HepG2 (cell line): ENCODE results near the gene PDLIM7. TPM values are rescaled to one million over a fixed set of nuclear protein-coding genes. Genes with fewer than 3 reads are reported as not detected.

ENCODE experiments used
- ARID4A ChIP-seq: sonication (generic); formaldehyde crosslinking; IDR thresholded peaks from 2 replicates; pipeline ENCODE4 v1.5.0; 2020; ENCODE audit warnings: mild to moderate bottlenecking, missing genetic modification reagents, borderline replicate concordance
- FOSL1 ChIP-seq: sonication (generic); formaldehyde crosslinking; IDR thresholded peaks from 2 replicates; pipeline ENCODE4 v1.9.0; 2021; ENCODE audit warnings: missing genetic modification reagents, borderline replicate concordance
- HOMEZ ChIP-seq: IDR thresholded peaks from 2 replicates; pipeline ENCODE4 v1.6.1; 2016; ENCODE audit warnings: low read depth
- HOXA3 ChIP-seq: sonication (generic); formaldehyde crosslinking; IDR thresholded peaks from 2 replicates; pipeline ENCODE4 v1.5.0; 2020; ENCODE audit warnings: missing genetic modification reagents
- ISL2 ChIP-seq: sonication (generic); formaldehyde crosslinking; IDR thresholded peaks from 2 replicates; pipeline ENCODE4 v1.5.0; 2020; ENCODE audit warnings: missing genetic modification reagents
- KDM2A ChIP-seq: sonication (generic); formaldehyde crosslinking; IDR thresholded peaks from 2 replicates; pipeline ENCODE4 v1.4.0; 2020; ENCODE audit warnings: low read depth, missing genetic modification reagents, borderline replicate concordance
- NR2F6 ChIP-seq, 2 experiments: IDR thresholded peaks; 2 replicates each; pipeline ENCODE4 v1.6.1; 2016; ENCODE audit warnings: antibody characterized with exemption in 1 of 2, mild to moderate bottlenecking in 1 of 2
- PHF21A ChIP-seq: sonication (generic); formaldehyde crosslinking; IDR thresholded peaks from 2 replicates; pipeline ENCODE4 v1.5.0; 2020; ENCODE audit warnings: mild to moderate bottlenecking, missing genetic modification reagents
- POLR2AphosphoS2 ChIP-seq: IDR thresholded peaks from 2 replicates; pipeline ENCODE4 v1.6.1; 2011; ENCODE audit warnings: low read depth, low read length, improper control_type of control experiment
- PRDM15 ChIP-seq: sonication (generic); formaldehyde crosslinking; IDR thresholded peaks from 2 replicates; pipeline ENCODE4 v1.4.0; 2020; ENCODE audit warnings: missing genetic modification reagents
- RARA ChIP-seq: IDR thresholded peaks from 2 replicates; pipeline ENCODE4 v1.6.1; 2016; ENCODE audit warnings: missing genetic modification reagents, missing compliant biosample characterization
- SOX5 ChIP-seq: IDR thresholded peaks from 2 replicates; pipeline ENCODE4 v1.6.1; 2016; ENCODE audit warnings: borderline replicate concordance
- TBL1XR1 ChIP-seq: fragments of 150-350 bp; IDR thresholded peaks from 2 replicates; pipeline ENCODE4 v1.6.1; 2014; ENCODE audit warnings: borderline replicate concordance, low read length; ENCODE audit not compliant: partially characterized antibody
- ZNF124 ChIP-seq: sonication (generic); formaldehyde crosslinking; IDR thresholded peaks from 2 replicates; pipeline ENCODE4 v1.4.0; 2020; ENCODE audit warnings: missing genetic modification reagents
- ZNF234 ChIP-seq: sonication (generic); formaldehyde crosslinking; conservative IDR thresholded peaks from 2 replicates; pipeline ENCODE4 v1.5.1; 2020; ENCODE audit warnings: mild to moderate bottlenecking, missing genetic modification reagents
- ZNF253 ChIP-seq: sonication (generic); formaldehyde crosslinking; IDR thresholded peaks from 2 replicates; pipeline ENCODE4 v1.8.0; 2022; ENCODE audit warnings: mild to moderate bottlenecking, missing genetic modification reagents, borderline replicate concordance
- polyA plus RNA-seq, 8 experiments: library from polyadenylated mRNA; depleted of rRNA in 3 of 8; stranded (reverse) in 7 of 8; unstranded in 1 of 8; fragments of >200 nt; fragmentation: Illumina TruSeq in 4 of 8; extraction: Trizol in 4 of 8; gene quantifications; 2 replicates each; pipeline versions ENCODE4 v1.2.1 to v1.2.3, GENCODE V29; 2011 to 2016; ENCODE audit warnings: low read depth in 4 of 8, missing spikeins in 1 of 8, mixed read lengths in 1 of 8; ENCODE audit not compliant: insufficient read depth in 1 of 8
- total RNA-seq, 5 experiments: library from RNA; depleted of rRNA; stranded (reverse); fragments of >200 nt; fragmentation: Illumina TruSeq; extraction: Trizol; gene quantifications; 2 replicates each; pipeline ENCODE4 v1.2.3, GENCODE V29; 2016; ENCODE audit warnings: low read depth in 1 of 5
- TF ChIP-seq, protein P1 (sequence below): sonication (generic); formaldehyde crosslinking; IDR thresholded peaks from 2 replicates; pipeline ENCODE4 v1.8.1; 2022; ENCODE audit warnings: low read depth, mild to moderate bottlenecking, missing genetic modification reagents

Gene PDLIM7
- total and polyA plus RNA-seq, 2 of the 13 experiments (the other 11 are each of a cell fraction or from before 2014, with no cell fraction given): 21.1 to 31.3 TPM

DNA sequence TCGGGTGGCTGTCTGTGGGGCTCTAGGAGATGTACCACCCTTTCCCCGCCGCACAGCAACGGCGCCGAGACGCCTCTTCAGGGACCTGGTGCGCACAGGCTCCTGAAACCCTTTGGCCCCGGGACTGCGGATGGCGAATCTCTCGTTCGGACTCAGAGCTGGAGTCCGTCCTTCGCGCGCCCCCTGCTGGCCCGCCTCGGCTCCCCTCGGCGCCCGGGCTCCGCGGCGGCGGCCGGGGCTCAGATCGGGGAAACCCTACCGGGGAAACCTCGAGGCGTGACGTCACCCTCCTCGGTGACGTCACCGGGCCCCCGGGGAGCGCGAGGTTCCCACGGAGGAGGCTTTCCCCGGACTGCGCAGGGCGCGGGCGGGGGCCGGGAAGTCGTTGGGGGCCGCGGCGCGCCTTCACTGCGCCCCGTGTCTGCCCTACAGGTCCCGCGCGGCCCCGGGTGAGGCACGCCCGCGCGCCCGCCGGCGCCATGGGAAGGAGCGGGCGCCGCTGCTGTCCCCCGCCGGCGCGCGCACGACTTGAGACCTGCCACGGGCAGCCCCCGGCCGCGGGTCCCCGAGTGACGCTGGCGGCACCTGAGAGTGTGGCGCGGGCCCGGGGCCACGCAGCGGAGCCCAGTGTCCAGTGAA is 42.9 kb downstream of the PDLIM7 start (continued):
- TF ChIP-seq PRDM15 (peak; percentile 35; the same call in 1 of the 2 replicates), NR2F6 (IDR thresholded peaks at IDR 0.05) (no peak), NR2F6 (CRISPR knock-in tag; IDR thresholded peaks at IDR 0.05) (0 out of 2 replicates have a peak, but pooled peaks have one; percentile 8), ZNF253 (CRISPR knock-in tag) (no peak), RARA (CRISPR knock-in tag) (0 out of 2 replicates have a peak, but pooled peaks have one; percentile 9), PHF21A (CRISPR knock-in tag) (peak; percentile 38), ZNF234 (0 out of 2 replicates have a peak, but pooled peaks have one; percentile 49), SOX5 (CRISPR knock-in tag) (peak; percentile 33; the same call in 1 of the 2 replicates), HOXA3 (CRISPR knock-in tag) (peak; percentile 95), ARID4A (peak; percentile 45; the same call in 1 of the 2 replicates), ZNF124 (CRISPR knock-in tag) (peak; percentile 67; the same call in 1 of the 2 replicates), ISL2 (CRISPR knock-in tag) (peak; percentile 66), HOMEZ (CRISPR knock-in tag) (no peak), KDM2A (CRISPR knock-in tag) (peak; percentile 83), TBL1XR1 (peak; percentile 49), POLR2AphosphoS2 (no peak), FOSL1 (CRISPR knock-in tag) (no peak)
- TF ChIP-seq, protein P1, sequence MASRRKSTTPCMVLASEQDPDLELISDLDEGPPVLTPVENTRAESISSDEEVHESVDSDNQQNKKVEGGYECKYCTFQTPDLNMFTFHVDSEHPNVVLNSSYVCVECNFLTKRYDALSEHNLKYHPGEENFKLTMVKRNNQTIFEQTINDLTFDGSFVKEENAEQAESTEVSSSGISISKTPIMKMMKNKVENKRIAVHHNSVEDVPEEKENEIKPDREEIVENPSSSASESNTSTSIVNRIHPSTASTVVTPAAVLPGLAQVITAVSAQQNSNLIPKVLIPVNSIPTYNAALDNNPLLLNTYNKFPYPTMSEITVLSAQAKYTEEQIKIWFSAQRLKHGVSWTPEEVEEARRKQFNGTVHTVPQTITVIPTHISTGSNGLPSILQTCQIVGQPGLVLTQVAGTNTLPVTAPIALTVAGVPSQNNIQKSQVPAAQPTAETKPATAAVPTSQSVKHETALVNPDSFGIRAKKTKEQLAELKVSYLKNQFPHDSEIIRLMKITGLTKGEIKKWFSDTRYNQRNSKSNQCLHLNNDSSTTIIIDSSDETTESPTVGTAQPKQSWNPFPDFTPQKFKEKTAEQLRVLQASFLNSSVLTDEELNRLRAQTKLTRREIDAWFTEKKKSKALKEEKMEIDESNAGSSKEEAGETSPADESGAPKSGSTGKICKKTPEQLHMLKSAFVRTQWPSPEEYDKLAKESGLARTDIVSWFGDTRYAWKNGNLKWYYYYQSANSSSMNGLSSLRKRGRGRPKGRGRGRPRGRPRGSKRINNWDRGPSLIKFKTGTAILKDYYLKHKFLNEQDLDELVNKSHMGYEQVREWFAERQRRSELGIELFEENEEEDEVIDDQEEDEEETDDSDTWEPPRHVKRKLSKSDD (CRISPR knock-in tag): peak; percentile 56; the same call in 1 of the 2 replicates
